Coronary artery (tissue), 2 donors: ENCODE measurements around the gene MARCHF11.

Source experiments
- DNase-seq: peaks from one replicate; pipeline ENCODE4 v3.0.0-alpha.2; 2017; ENCODE audit warnings: low spot score
- H3K27ac ChIP-seq, 2 donors: fragments of 200-600 bp; sonication (generic); one replicate each; pipeline ENCODE4 v1.5.1; 2016 to 2019
- H3K4me3 ChIP-seq: fragments of 200-600 bp; sonication (generic); 2 replicates; pipeline ENCODE4 v1.5.1; 2016; ENCODE audit warnings: mild to moderate bottlenecking, moderate library complexity
- CTCF ChIP-seq: fragments of 200-600 bp; sonication (generic); IDR thresholded peaks from one replicate; pipeline ENCODE4 v1.5.1; 2019; ENCODE audit warnings: antibody characterized with exemption

The MARCHF11 gene

GRCh38 chr5:16135003-16135402 lies 44.6 kb downstream of the MARCHF11 start:
- no peak overlapping the region for H3K27ac ChIP-seq
- no peak overlapping the region for H3K4me3 ChIP-seq
- TF ChIP-seq CTCF, result no peak
- no peak for DNase-seq

- TF ChIP-seq CTCF, result no peak
- Histone ChIP-seq H3K27ac (no peak overlapping the region), H3K4me3 (no peak overlapping the region)
- DNase-seq, result no peak
Measured at GRCh38 chr5:16134204-16134603, 45.4 kb downstream of the MARCHF11 start.

- no peak for TF ChIP-seq CTCF
- Histone ChIP-seq H3K4me3 (no peak overlapping the region), H3K27ac (no peak overlapping the region)
- DNase-seq, result no peak
Measured at GRCh38 chr5:16131878-16132277, 47.7 kb downstream of the MARCHF11 start.

GRCh38 chr5:16128944-16129343 lies 50.6 kb downstream of the MARCHF11 start:
- H3K4me3 ChIP-seq, result no peak overlapping the region
- TF ChIP-seq CTCF, result no peak
- H3K27ac ChIP-seq, result no peak overlapping the region
- DNase-seq, result no peak

- no peak for DNase-seq
- Histone ChIP-seq H3K4me3 (no peak overlapping the region), H3K27ac (no peak overlapping the region)
- TF ChIP-seq CTCF, result no peak
Measured at GRCh38 chr5:16127865-16128544, 51.6 kb downstream of the MARCHF11 start.

- no peak for DNase-seq
- TF ChIP-seq CTCF, result no peak
- H3K4me3 ChIP-seq, result no peak overlapping the region
- H3K27ac ChIP-seq, result no peak overlapping the region
Measured at GRCh38 chr5:16120579-16120978, 59.0 kb downstream of the MARCHF11 start.

- Histone ChIP-seq H3K27ac (no peak overlapping the region), H3K4me3 (no peak overlapping the region)
- no peak for TF ChIP-seq CTCF
- no peak for DNase-seq
Measured at GRCh38 chr5:16119790-16120189, 59.8 kb downstream of the MARCHF11 start.
